WTC11 (cell line): ENCODE data around the gene STXBP1.

Source experiments
- CTCF ChIP-seq: fragments of 200-600 bp; IDR thresholded peaks from 2 replicates; pipeline ENCODE4 v1.8.0; 2022; ENCODE audit warnings: antibody characterized with exemption
- TF ChIP-seq, protein P1 (sequence below): sonication (generic); formaldehyde crosslinking; IDR thresholded peaks from 2 replicates; pipeline ENCODE4 v1.8.1; 2023; ENCODE audit warnings: mild to moderate bottlenecking, missing genetic modification reagents

DNA sequence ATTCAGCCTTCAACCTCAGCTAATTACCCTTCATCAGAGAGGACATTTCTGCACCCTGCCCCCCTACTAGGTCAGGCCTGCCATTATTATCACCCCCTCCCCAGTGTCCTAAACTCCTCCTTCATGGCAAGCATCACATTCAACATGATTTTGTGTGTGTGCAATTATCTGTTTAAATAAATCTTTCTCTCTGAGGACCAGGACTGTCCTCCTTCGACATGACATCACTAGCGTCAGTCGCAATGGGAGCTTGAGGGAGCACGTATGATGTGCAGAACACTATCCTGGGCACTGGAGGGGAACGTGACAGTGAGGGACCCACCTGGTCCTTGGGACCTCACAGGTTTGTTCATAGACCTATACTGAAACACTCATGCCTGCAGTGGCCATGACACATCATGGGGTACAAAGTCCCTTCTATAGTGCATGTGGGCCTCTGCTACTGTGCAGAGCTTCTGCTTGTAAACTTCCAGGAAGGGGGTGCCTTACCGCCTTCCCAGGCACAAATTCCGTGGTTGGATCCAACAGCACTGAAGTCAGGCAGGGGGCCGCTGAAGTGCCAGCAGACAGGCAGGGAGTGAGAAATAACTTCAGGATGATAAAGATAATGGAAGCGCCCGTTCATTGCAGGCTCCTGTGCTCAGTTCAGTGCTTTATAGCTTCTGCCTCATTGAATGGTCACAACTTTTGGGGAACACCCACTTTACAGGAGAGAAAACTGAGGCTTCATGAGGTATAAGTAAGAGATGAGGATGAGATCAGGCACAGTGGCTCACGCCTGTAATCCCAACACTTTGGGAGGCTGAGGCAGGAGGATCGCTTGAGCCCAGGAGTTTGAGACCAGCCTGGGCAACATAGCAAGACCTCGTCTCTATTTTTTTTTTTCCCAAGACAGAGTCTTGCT is 36.0 kb upstream of the STXBP1 start:
- TF ChIP-seq, protein P1, sequence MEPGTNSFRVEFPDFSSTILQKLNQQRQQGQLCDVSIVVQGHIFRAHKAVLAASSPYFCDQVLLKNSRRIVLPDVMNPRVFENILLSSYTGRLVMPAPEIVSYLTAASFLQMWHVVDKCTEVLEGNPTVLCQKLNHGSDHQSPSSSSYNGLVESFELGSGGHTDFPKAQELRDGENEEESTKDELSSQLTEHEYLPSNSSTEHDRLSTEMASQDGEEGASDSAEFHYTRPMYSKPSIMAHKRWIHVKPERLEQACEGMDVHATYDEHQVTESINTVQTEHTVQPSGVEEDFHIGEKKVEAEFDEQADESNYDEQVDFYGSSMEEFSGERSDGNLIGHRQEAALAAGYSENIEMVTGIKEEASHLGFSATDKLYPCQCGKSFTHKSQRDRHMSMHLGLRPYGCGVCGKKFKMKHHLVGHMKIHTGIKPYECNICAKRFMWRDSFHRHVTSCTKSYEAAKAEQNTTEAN = no peak
- TF ChIP-seq CTCF = no peak
